HepG2 (cell line): Measurements from ENCODE around the gene ZNF48. TPM values are rescaled to one million over a fixed set of nuclear protein-coding genes. Genes with fewer than 3 reads are reported as not detected.

Experiments
- ATAC-seq: fragments of 200-7000 bp; cut with Tn5 transposase; 3 replicates; pipeline ENCODE4 v1.9.1; 2020; ENCODE audit warnings: mild to moderate bottlenecking, moderate library complexity
- BruUV-seq: library from RNA; stranded (reverse); fragments of 400-500 nt; replicated peaks from 2 replicates; lab custom pipeline; 2021; lab: Mats Ljungman, UMichigan
- CTCF ChIA-PET: fragments of 300-600 bp; formaldehyde crosslinking; extraction: SDS; loops from one replicate; lab custom pipeline; 2021; ENCODE audit warnings: low total read pairs, inconsistent platforms, low intra/inter-chr PET ratio; lab: Yijun Ruan, JAX
- POLR2A ChIA-PET: fragments of 350-600 bp; sonication (Branson Sonifier 250); formaldehyde crosslinking; loops from one replicate; lab custom pipeline; 2020; ENCODE audit warnings: antibody characterized with exemption, inconsistent platforms; lab: Yijun Ruan, JAX
- DNase-seq: peaks from one replicate; pipeline ENCODE4 v3.0.0-alpha.2; 2015; ENCODE audit warnings: low spot score
- FAIRE-seq: peaks from 3 replicates; lab custom pipeline; 2011; peaks lifted over from hg19 to GRCh38; lab: Jason Lieb, UNC
- H2AFZ ChIP-seq: one replicate; pipeline ENCODE4 v1.6.1; 2011; ENCODE audit warnings: low read length, inconsistent platforms
- H3K27ac ChIP-seq: fragments of 300-600 bp; 3 replicates; pipeline ENCODE4 v1.8.0; 2011; ENCODE audit warnings: mixed run types, mild to moderate bottlenecking, mixed read lengths, low read length, inconsistent platforms; ENCODE audit not compliant: insufficient read depth; ENCODE audit errors: extremely low read length
- H3K27me3 ChIP-seq, 2 experiments: fragments of 200-600 bp in 1 of 2; 2 replicates in 1 of 2; 3 replicates in 1 of 2; pipeline versions ENCODE4 v1.6.0 to v1.8.0; 2011; ENCODE audit warnings: low read length in 2 of 2, mild to moderate bottlenecking in 2 of 2, moderate library complexity in 2 of 2, inconsistent platforms in 1 of 2; ENCODE audit not compliant: insufficient read depth in 2 of 2, control insufficient read depth in 1 of 2
- H3K36me3 ChIP-seq, 2 experiments: fragments of 200-600 bp in 1 of 2; replicated peaks in 1 of 2; 2 replicates in 1 of 2; 3 replicates in 1 of 2; pipeline versions ENCODE4 v1.5.1 to v1.8.0; 2011; ENCODE audit warnings: low read length in 2 of 2, inconsistent platforms in 1 of 2; ENCODE audit not compliant: insufficient read depth in 2 of 2, control insufficient read depth in 1 of 2
- H3K4me1 ChIP-seq: 2 replicates; pipeline ENCODE4 v1.5.1; 2012; ENCODE audit warnings: low read length, inconsistent platforms; ENCODE audit not compliant: insufficient read depth
- H3K4me2 ChIP-seq: 2 replicates; pipeline ENCODE4 v1.6.0; 2011; ENCODE audit warnings: low read depth, low read length, inconsistent platforms
- H3K4me3 ChIP-seq, 3 experiments: fragments of 200-600 bp in 1 of 3; sonication (generic), shearing (Covaris generic) in 1 of 3; replicated peaks in 1 of 3; 2 replicates each; pipeline ENCODE4 v1.5.1; 2011 to 2016; ENCODE audit warnings: low read length in 3 of 3, inconsistent platforms in 2 of 3, low read depth in 2 of 3, mild to moderate bottlenecking in 2 of 3, control low read depth in 1 of 3, mixed read lengths in 1 of 3; ENCODE audit not compliant: insufficient read depth in 1 of 3
- H3K79me2 ChIP-seq: one replicate; pipeline ENCODE4 v1.6.1; 2011; ENCODE audit warnings: low read length, inconsistent platforms; ENCODE audit not compliant: insufficient read depth
- H3K9ac ChIP-seq: 2 replicates; pipeline ENCODE4 v1.6.0; 2011; ENCODE audit warnings: mild to moderate bottlenecking, low read depth, low read length, inconsistent platforms; ENCODE audit not compliant: insufficient read depth
- H3K9me3 ChIP-seq: 2 replicates; pipeline ENCODE4 v1.5.1; 2012; ENCODE audit warnings: mild to moderate bottlenecking, low read length
- H4K20me1 ChIP-seq: 2 replicates; pipeline ENCODE4 v1.6.0; 2011; ENCODE audit warnings: inconsistent platforms, mild to moderate bottlenecking, low read length, moderate library complexity; ENCODE audit not compliant: insufficient read depth
- AGO2 ChIP-seq: fragments of 200-400 bp; formaldehyde crosslinking; optimal IDR thresholded peaks from 2 replicates; pipeline ENCODE3; 2017; ENCODE audit warnings: mild to moderate bottlenecking, low read depth, low read length, moderate library complexity
- CEBPB ChIP-seq: IDR thresholded peaks from 2 replicates; pipeline ENCODE4 v1.6.1; 2011; ENCODE audit warnings: low read depth, low read length, improper control_type of control experiment, borderline replicate concordance
- HNRNPH1 ChIP-seq: fragments of 200-400 bp; formaldehyde crosslinking; optimal IDR thresholded peaks from 2 replicates; pipeline ENCODE3; 2017; ENCODE audit warnings: mild to moderate bottlenecking, low read depth, low read length
- HOXA3 ChIP-seq: sonication (generic); formaldehyde crosslinking; IDR thresholded peaks from 2 replicates; pipeline ENCODE4 v1.5.0; 2020; ENCODE audit warnings: missing genetic modification reagents
- HOXA7 ChIP-seq: sonication (generic); formaldehyde crosslinking; IDR thresholded peaks from 2 replicates; pipeline ENCODE4 v1.8.1; 2022; ENCODE audit warnings: mild to moderate bottlenecking, missing genetic modification reagents, moderate library complexity
- IKZF1 ChIP-seq: fragments of 450-650 bp; IDR thresholded peaks from 2 replicates; pipeline ENCODE4 v1.7.1; 2016
- RBFOX2 ChIP-seq: fragments of 200-400 bp; formaldehyde crosslinking; IDR thresholded peaks from 2 replicates; pipeline ENCODE4 v1.6.1; 2017; ENCODE audit warnings: low read depth, mild to moderate bottlenecking, low read length
- RBM22 ChIP-seq: fragments of 200-400 bp; formaldehyde crosslinking; optimal IDR thresholded peaks from 2 replicates; pipeline ENCODE3; 2017; ENCODE audit warnings: mild to moderate bottlenecking, low read length, moderate library complexity
- ZC3H13 ChIP-seq: sonication (generic); formaldehyde crosslinking; IDR thresholded peaks from 2 replicates; pipeline ENCODE4 v1.8.1; 2023; ENCODE audit warnings: mild to moderate bottlenecking, missing genetic modification reagents, moderate library complexity
- ZFP91 ChIP-seq: sonication (generic); formaldehyde crosslinking; IDR thresholded peaks from 2 replicates; pipeline ENCODE4 v1.9.0; 2022; ENCODE audit warnings: missing genetic modification reagents, mild to moderate bottlenecking, borderline replicate concordance
- ZMYM2 ChIP-seq: sonication (generic); formaldehyde crosslinking; IDR thresholded peaks from 2 replicates; pipeline ENCODE4 v1.8.0; 2022; ENCODE audit warnings: mild to moderate bottlenecking, missing genetic modification reagents
- ZNF431 ChIP-seq: sonication (generic); formaldehyde crosslinking; IDR thresholded peaks from 2 replicates; pipeline ENCODE4 v1.9.0; 2022; ENCODE audit warnings: missing genetic modification reagents, low read depth, mild to moderate bottlenecking, borderline replicate concordance
- ZNF530 ChIP-seq: sonication (generic); formaldehyde crosslinking; IDR thresholded peaks from 2 replicates; pipeline ENCODE4 v1.5.0; 2020; ENCODE audit warnings: low read depth, mild to moderate bottlenecking, missing genetic modification reagents
- ZNF703 ChIP-seq: sonication (generic); formaldehyde crosslinking; IDR thresholded peaks from 2 replicates; pipeline ENCODE4 v1.5.1; 2020; ENCODE audit warnings: missing genetic modification reagents, mild to moderate bottlenecking, moderate library complexity, borderline replicate concordance
- WGBS: methylation state at CpG from one replicate; pipeline ENCODE4 v1.1.6; 2017; ENCODE audit warnings: low lambda C conversion rate; 5-methylcytosine and 5-hydroxymethylcytosine counted together
- in situ Hi-C: cut with HindIII; loops from 2 replicates; pipeline ENCODE4 v1.10.0; 2017; ENCODE audit warnings: low pct_unique_long_range_greater_than_20kb; ENCODE audit not compliant: extremely low pct_ligation_motif_present
- intact Hi-C: fragments of 100-400 bp; cut with micrococcal nuclease; formaldehyde crosslinking; loops from one replicate; pipeline ENCODE4 v1.10.0; 2022; ENCODE audit not compliant: unreplicated experiment
- polyA plus RNA-seq, 8 experiments: library from polyadenylated mRNA; depleted of rRNA in 3 of 8; stranded (reverse) in 7 of 8; unstranded in 1 of 8; fragments of >200 nt; fragmentation: Illumina TruSeq in 4 of 8; extraction: Trizol in 4 of 8; gene quantifications; 2 replicates each; pipeline versions ENCODE4 v1.2.1 to v1.2.3, GENCODE V29; 2011 to 2016; ENCODE audit warnings: low read depth in 4 of 8, missing spikeins in 1 of 8, mixed read lengths in 1 of 8; ENCODE audit not compliant: insufficient read depth in 1 of 8
- total RNA-seq, 5 experiments: library from RNA; depleted of rRNA; stranded (reverse); fragments of >200 nt; fragmentation: Illumina TruSeq; extraction: Trizol; gene quantifications; 2 replicates each; pipeline ENCODE4 v1.2.3, GENCODE V29; 2016; ENCODE audit warnings: low read depth in 1 of 5

The ZNF48 gene
- total and polyA plus RNA-seq, 2 of the 13 experiments (the other 11 are each of a cell fraction or from before 2014, with no cell fraction given), result 9.9 to 12.3 TPM

DNA sequence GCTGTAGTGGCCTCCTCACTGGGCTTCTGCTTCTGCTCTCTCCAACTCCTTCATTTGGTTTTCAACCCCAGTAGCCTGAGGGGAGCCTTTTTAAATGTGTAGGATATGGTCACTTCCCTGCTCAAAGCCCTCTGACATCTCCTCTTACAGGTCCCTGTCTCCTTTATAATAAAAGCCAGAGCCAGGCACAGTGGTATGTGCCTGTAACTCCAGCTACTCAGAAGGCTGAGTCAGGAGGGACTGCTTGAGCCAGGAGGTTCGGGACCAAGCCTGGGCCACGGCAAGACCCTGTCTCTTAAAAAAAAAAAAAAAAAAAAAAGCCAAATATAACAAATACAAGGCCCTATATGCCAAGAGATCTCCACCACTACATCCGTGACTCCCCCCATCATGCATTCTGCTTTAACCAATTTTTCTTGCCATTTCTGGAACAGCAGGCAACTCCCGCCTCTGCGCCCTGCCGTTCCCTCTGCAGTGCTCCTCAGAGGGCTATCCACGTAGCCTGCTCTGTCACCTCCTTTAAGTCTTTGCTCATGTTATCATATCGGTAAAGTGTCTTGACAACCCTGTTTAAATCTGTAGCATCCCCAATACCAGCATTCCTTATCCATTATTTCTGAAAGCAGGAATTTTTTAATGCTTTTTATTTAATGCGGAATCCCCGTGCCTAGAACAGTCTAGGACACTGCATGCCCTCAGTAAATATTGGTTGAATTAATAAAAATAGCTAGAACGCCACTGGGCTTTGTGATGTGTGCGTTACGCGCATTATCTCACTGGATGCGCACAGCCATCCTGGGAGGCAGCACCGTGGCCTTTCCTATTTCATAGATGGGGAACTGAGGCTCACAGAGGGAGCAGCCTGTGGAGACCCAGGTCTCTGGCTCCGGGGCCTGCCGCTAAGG lies 21.7 kb downstream of the ZNF48 start:
- Histone ChIP-seq H3K36me3 (peaks cover 15 to 50% of the 10 kb centered on the region in 2 experiments), H3K79me2 (peaks cover 5% of the 10 kb centered on the region), H2AFZ (no peak overlapping the region), H3K9ac (no peak overlapping the region), H3K27me3 (no peaks in the 10 kb centered on the region), H3K4me2 (no peak overlapping the region), H4K20me1 (no peaks in the 10 kb centered on the region), H3K27ac (no peak overlapping the region), H3K9me3 (no peaks in the 10 kb centered on the region), H3K4me1 (peaks cover 10% of the 10 kb centered on the region; the same call in 1 of the 2 replicates), H3K4me3 (no peak overlapping the region)
- 96% methylated on average over 18 of the region's 18 CpGs for WGBS
- TF ChIP-seq RBM22 (peak; percentile 85), CEBPB (no peak)
- no peak for FAIRE-seq
- DNase-seq, result no peak
- ATAC-seq, result peak; percentile 18; the same call in 1 of the 3 replicates
- in situ Hi-C loops, result no loop called here
- ChIA-PET CTCF (no interaction called here), POLR2A (interaction anchor here (0.6 to 1.9 kb wide), 2 partner anchors 9 to 10 kb away, joined by 3 to 7 read pairs; partner anchors contain the start of gene ZNF771)
- intact Hi-C loops, result no loop called here
- no TSS peak for BruUV-seq

DNA sequence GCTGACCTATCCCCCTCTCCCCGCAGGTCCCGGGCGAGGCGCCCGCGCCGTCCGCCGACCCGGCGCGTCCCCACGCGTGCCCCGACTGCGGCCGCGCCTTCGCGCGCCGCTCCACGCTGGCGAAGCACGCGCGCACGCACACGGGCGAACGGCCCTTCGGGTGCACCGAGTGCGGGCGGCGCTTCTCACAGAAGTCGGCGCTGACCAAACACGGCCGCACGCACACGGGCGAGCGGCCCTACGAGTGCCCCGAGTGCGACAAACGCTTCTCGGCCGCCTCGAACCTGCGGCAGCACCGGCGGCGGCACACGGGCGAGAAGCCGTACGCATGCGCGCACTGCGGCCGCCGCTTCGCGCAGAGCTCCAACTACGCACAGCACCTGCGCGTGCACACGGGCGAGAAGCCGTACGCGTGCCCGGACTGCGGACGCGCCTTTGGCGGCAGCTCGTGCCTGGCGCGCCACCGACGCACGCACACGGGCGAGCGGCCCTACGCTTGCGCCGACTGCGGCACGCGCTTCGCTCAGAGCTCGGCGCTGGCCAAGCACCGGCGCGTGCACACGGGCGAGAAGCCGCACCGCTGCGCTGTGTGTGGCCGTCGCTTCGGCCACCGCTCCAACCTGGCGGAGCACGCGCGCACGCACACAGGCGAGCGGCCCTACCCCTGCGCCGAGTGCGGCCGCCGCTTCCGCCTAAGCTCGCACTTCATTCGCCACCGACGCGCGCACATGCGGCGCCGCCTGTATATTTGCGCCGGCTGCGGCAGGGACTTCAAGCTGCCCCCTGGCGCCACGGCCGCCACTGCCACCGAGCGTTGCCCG lies 22.5 kb downstream of the ZNF48 start:
- in situ Hi-C loops (no loop called here), intact Hi-C loops (no loop called here)
- Histone ChIP-seq H3K4me1 (0 out of 2 replicates have a peak, but pooled peaks cover 10% of the 10 kb centered on the region), H3K27me3 (no peaks in the 10 kb centered on the region), H4K20me1 (no peaks in the 10 kb centered on the region), H3K36me3 (peaks cover 11 to 50% of the 10 kb centered on the region in 2 experiments), H3K9ac (no peak overlapping the region), H3K4me2 (no peak overlapping the region), H3K4me3 (no peak overlapping the region), H3K27ac (no peak overlapping the region), H3K9me3 (no peaks in the 10 kb centered on the region), H3K79me2 (peaks cover 5% of the 10 kb centered on the region), H2AFZ (no peak overlapping the region)
- ChIA-PET POLR2A (interaction anchor here (0.6 to 1.2 kb wide), 3 partner anchors 8 to 480 kb away, joined by 3 read pairs; partner anchors contain the start of gene ZNF771), CTCF (no interaction called here)
- 97% methylated on average over 140 of the region's 140 CpGs for WGBS
- DNase-seq (no peak), FAIRE-seq (no peak), ATAC-seq (peak; percentile 22; the same call in 2 of the 3 replicates)
- no TSS peak for BruUV-seq
- 0 out of 2 replicates have a peak, but pooled peaks have one; percentile 41 for TF ChIP-seq ZC3H13 (CRISPR knock-in tag)
- no peak for TF ChIP-seq HNRNPH1
- TF ChIP-seq ZNF530 (CRISPR knock-in tag), result no peak
- 0 out of 2 replicates have a peak, but pooled peaks have one; percentile 8 for TF ChIP-seq ZFP91 (CRISPR knock-in tag)
- peak; percentile 67 for TF ChIP-seq RBFOX2
- TF ChIP-seq ZMYM2 (CRISPR knock-in tag), result no peak
- TF ChIP-seq HOXA7 (CRISPR knock-in tag), result no peak
- no peak for TF ChIP-seq IKZF1
- peak; percentile 68 for TF ChIP-seq HOXA3 (CRISPR knock-in tag)
- peak; percentile 92 for TF ChIP-seq AGO2
- TF ChIP-seq ZNF431, result no peak
- no peak for TF ChIP-seq ZNF703
